Muscle of leg (tissue), 11 donors: ENCODE measurements around the gene OTC. TPM values are rescaled to one million over a fixed set of nuclear protein-coding genes. Genes with fewer than 3 reads are reported as not detected.

Experiments
- DNase-seq: peaks from one replicate; pipeline ENCODE4 v3.0.0; 2013
- H3K27ac ChIP-seq: one replicate; pipeline ENCODE4 v1.5.1; 2013; ENCODE audit warnings: mild to moderate bottlenecking, low read length, control low read depth
- H3K27me3 ChIP-seq: one replicate; pipeline ENCODE4 v1.6.1; 2013; ENCODE audit warnings: low read length; ENCODE audit not compliant: control insufficient read depth, insufficient read depth
- H3K36me3 ChIP-seq: one replicate; pipeline ENCODE4 v1.6.1; 2013; ENCODE audit warnings: low read length; ENCODE audit not compliant: control insufficient read depth, insufficient read depth
- H3K4me1 ChIP-seq: one replicate; pipeline ENCODE4 v1.6.1; 2013; ENCODE audit warnings: low read length; ENCODE audit not compliant: control insufficient read depth, insufficient read depth
- H3K4me3 ChIP-seq: one replicate; pipeline ENCODE4 v1.5.1; 2013; ENCODE audit warnings: low read length, control low read depth
- H3K9me3 ChIP-seq: replicated peaks from 2 replicates; pipeline ENCODE4 v1.6.1; 2013; ENCODE audit warnings: low read depth, low read length; ENCODE audit not compliant: control insufficient read depth
- WGBS: methylation state at CpG from one replicate; pipeline ENCODE4 v1.1.5; 2013; ENCODE audit warnings: missing lambda C conversion rate; ENCODE audit not compliant: insufficient coverage; 5-methylcytosine and 5-hydroxymethylcytosine counted together
- polyA plus RNA-seq, 8 donors: library from polyadenylated mRNA; unstranded; fragments of 120-200 nt; gene quantifications; one replicate each; pipeline versions ENCODE4 v1.2.1 to v1.2.3, GENCODE V29; 2013; ENCODE audit warnings: inconsistent platforms in 1 of 8, low replicate concordance in 1 of 8; ENCODE audit not compliant: insufficient read length in 8 of 8, insufficient read depth in 1 of 8
- total RNA-seq: library from RNA; stranded (reverse); fragments of 120-200 nt; gene quantifications from one replicate; pipeline ENCODE4 v1.2.4, GENCODE V29; 2013

OTC gene
- total and polyA plus RNA-seq, 9 donors: 0.04 to 4.9 (median 0.60) TPM; not detected in 5

DNA sequence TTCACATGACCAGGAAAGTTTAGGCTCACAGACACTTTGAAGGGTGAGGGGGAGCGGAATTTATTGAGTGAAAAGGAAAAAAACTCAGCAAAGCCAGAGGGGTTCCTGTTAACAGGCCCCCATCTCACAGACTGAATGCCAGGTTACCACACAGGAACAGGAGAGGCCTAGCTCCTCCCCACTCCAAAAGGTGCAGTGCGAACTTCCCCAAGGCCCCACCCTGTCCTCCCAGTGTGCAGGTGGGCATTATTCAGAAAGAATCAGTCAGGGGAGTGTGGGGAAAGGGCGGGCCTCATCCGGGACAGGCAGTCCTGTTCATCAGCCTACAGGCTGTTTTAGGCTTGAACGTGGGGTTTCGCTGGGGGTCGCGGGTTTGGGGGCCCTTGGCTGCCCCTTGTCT, 4.0 kb downstream of the OTC start:
- Histone ChIP-seq H3K36me3 (no peaks in the 10 kb centered on the region), H3K27me3 (peaks cover 4% of the 10 kb centered on the region), H3K4me3 (no peak overlapping the region), H3K4me1 (no peaks in the 10 kb centered on the region), H3K9me3 (no peaks in the 10 kb centered on the region), H3K27ac (no peak overlapping the region)
- DNase-seq: no peak
- no CpG with 5 or more reads among the region's 8 CpGs for WGBS

DNA sequence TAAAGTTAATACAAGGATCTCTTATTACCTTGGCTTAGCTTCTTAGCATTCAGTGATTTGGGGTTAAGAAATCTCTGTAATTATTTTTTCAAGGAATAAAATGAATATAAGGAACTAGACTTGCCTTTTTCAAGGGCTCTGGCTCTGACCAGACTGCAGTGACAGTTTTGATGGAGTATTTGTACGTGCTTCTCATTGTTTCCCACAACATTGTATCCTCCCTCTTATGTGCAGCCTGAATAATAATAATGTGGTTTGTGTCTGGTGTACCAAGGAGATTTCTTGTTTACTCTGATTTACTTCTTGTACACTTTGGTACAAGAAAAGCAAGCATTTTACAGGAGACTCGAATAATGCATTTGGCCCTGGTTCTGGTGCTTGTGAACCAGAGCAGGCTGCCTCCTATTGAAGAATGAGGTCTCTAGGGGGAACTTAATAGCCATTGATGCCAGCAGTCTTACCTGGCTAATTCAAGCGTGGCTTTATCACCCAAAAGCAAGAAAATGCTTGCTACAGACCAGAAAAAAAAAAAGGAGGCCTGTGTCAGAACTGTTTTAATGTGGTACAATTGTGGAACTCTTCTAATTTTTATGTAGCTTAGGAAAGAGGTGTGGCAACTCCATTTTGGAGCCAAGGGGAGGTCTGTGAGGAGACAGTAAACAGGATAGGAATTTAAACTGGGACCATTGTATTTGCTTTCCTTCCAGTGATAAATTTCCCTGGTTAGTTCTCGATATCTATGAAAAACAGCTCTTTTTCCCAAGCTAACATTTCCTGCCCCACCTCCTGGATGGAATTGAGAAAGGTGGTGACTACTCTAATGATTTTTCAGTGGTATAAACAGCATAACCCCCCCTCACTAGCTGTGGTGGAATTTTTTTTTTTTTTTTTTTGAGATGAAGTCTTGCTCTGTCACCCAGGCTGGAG, 5.6 kb downstream of the OTC start:
- no peak for DNase-seq
- H3K36me3 ChIP-seq: no peaks in the 10 kb centered on the region
- H3K27ac ChIP-seq: no peak overlapping the region
- H3K9me3 ChIP-seq: no peaks in the 10 kb centered on the region
- H3K27me3 ChIP-seq: peaks cover 4% of the 10 kb centered on the region
- 40% methylated on average over 1 of the region's 4 CpGs for WGBS
- no peak overlapping the region for H3K4me3 ChIP-seq
- H3K4me1 ChIP-seq: no peaks in the 10 kb centered on the region

DNA sequence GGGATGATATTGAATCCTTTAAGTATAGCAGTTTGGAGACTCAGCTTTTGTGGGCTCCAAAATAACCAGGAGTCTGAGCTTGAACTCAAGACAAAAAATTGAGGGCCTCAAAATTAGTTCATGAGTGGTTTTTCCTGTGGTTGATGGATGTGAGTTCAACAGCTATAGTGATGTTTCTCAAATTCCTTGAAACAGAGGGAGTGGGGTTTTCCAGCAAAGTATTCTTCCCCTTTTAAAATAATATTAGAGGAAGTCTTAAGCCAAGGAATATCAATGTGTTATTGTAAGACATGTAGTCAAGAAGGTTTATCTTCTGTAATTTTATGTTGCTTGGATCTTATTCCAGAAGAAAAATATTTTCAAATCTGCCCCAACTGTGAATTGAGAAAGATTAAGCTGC, 10.6 kb downstream of the OTC start:
- no peaks in the 10 kb centered on the region for H3K4me1 ChIP-seq
- no peak for DNase-seq
- H3K27me3 ChIP-seq: peaks cover 2% of the 10 kb centered on the region
- no peaks in the 10 kb centered on the region for H3K9me3 ChIP-seq
- no peak overlapping the region for H3K27ac ChIP-seq
- H3K4me3 ChIP-seq: no peak overlapping the region
- H3K36me3 ChIP-seq: no peaks in the 10 kb centered on the region

DNA sequence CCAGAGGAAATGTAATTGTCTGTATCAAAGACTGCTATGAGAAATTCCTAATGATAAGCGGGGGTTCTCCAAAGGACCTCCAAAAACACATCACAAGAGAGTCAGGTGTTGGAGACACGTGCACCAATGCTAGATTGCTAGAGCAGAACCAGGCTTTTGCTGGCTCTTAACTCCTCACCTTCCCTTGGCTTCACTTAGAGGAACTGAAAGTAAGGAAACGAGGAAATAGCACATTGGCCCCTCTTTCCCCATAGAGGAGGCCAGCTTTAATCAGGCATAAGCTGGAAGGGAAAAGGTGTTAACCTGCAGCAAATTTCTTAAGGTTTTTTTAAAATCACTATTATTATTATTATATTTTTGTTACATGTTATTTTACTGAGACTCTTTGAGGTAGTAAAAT, 13.6 kb downstream of the OTC start:
- no peaks in the 10 kb centered on the region for H3K36me3 ChIP-seq
- H3K4me3 ChIP-seq: no peak overlapping the region
- H3K27ac ChIP-seq: no peak overlapping the region
- H3K4me1 ChIP-seq: no peaks in the 10 kb centered on the region
- WGBS: no CpG with 5 or more reads among the region's 3 CpGs
- peak; percentile 37 for DNase-seq
- H3K27me3 ChIP-seq: peaks cover 7% of the 10 kb centered on the region
- H3K9me3 ChIP-seq: no peaks in the 10 kb centered on the region

DNA sequence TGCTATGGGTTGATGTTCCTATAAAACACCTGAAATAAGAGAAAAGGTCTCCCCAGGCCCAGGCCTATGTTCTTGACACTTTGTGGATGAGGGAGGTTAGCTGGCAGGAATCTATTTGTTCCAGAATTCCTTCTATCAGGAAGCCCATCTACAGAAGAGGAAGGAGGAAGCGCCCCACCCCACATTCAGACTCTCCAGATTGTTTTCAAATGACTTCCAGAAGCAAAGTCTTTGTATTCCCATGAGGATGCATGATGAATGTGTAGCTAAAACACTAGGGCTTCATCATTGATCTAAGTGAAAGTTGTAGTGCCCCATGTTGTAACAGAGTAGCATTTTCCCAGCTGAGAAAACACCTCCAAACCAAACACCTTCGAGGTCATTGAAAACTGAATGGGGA, 16.4 kb downstream of the OTC start:
- Histone ChIP-seq H3K36me3 (no peaks in the 10 kb centered on the region), H3K4me1 (no peaks in the 10 kb centered on the region), H3K27ac (no peak overlapping the region), H3K27me3 (peaks cover 7% of the 10 kb centered on the region), H3K4me3 (no peak overlapping the region), H3K9me3 (no peaks in the 10 kb centered on the region)
- no peak for DNase-seq
- no CpG with 5 or more reads among the region's 2 CpGs for WGBS

DNA sequence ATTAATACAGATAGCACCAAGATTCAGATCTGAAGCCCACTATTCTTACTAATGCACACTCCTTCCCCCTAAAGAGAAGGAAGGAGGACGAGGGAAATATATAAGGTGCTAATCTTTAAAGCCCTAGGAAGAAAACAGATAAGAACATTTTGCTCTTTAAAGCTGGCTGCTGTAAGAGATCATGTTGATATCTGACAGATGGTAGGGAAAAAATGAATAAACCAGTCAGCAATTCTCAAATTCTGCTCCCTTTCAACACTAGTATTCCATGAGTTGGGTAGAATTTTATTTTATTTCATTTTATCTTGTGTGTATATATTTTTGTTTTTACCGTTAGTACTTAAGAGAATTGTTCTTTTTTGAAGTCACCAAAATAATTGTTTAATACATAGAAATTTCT, 19.2 kb downstream of the OTC start:
- Histone ChIP-seq H3K27me3 (peaks cover 4% of the 10 kb centered on the region), H3K4me1 (no peaks in the 10 kb centered on the region), H3K36me3 (no peaks in the 10 kb centered on the region), H3K27ac (no peak overlapping the region), H3K4me3 (no peak overlapping the region), H3K9me3 (no peaks in the 10 kb centered on the region)
- WGBS: no CpG with 5 or more reads among the region's 2 CpGs
- DNase-seq: no peak

DNA sequence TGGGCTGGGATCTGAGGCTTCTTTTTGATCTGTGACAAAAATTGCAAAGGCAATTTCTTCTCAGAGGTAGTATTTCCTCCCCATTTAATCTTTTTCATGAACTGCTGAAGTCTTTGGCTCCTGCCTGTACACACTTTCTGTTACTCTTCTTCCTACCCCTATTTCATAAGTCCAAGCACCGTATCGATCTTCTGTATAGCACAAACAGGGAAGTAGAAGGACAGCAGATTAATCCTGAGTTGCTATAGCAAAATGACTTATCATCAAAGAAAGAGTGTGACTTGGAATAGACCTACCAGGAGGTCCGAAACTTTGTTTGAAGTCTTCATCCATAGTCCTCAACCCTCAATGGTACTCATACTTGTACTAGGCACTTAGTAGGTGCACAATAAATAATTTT, 22.0 kb downstream of the OTC start:
- H3K27ac ChIP-seq: no peak overlapping the region
- H3K4me3 ChIP-seq: no peak overlapping the region
- no CpG with 5 or more reads among the region's 3 CpGs for WGBS
- peaks cover 7% of the 10 kb centered on the region for H3K27me3 ChIP-seq
- H3K36me3 ChIP-seq: no peaks in the 10 kb centered on the region
- DNase-seq: no peak
- H3K9me3 ChIP-seq: no peaks in the 10 kb centered on the region
- no peaks in the 10 kb centered on the region for H3K4me1 ChIP-seq

DNA sequence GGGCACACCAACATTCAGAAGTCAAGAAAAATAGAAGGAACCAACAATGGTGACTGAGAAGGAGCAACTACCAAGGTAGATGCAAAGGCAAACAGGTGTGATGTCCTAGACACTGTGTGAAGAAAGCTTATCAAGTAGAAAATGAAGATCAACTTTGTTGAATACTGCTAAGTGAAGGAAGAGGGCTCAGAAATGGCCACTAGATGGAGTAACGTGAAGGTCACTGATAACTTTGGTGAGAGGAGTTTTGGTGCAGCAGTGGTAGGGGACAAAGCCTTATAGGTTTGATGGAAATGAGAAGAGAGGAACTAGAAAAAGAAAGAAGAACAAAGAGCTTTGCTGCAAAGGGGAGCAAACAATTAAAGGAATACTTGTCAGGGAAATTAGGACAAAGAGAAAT, 23.5 kb downstream of the OTC start:
- Histone ChIP-seq H3K27ac (no peak overlapping the region), H3K4me3 (no peak overlapping the region), H3K4me1 (no peaks in the 10 kb centered on the region), H3K27me3 (peaks cover 3% of the 10 kb centered on the region), H3K36me3 (no peaks in the 10 kb centered on the region), H3K9me3 (no peaks in the 10 kb centered on the region)
- WGBS: 9% methylated on average over 1 of the region's 1 CpG
- no peak for DNase-seq

DNA sequence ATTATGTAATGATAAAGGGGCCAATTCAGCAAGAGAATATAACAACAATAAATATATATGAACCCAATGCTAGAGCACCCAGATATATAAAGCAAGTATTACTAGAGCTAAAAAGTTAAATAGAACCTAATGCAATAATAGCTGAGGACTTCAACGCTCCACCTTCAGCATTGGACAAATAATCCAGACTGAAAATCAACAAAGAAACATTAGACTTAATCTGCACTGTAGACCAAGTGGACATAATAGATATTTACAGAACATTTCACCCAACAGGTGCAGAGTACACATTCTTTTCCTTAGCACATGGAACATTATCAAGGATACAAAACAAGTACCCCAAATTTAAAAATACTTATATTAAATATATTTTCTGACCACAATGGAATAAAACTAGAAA, 24.3 kb downstream of the OTC start:
- H3K36me3 ChIP-seq: no peaks in the 10 kb centered on the region
- no peak overlapping the region for H3K27ac ChIP-seq
- no peak overlapping the region for H3K4me3 ChIP-seq
- no CpG with 5 or more reads among the region's 1 CpG for WGBS
- H3K9me3 ChIP-seq: no peaks in the 10 kb centered on the region
- H3K4me1 ChIP-seq: no peaks in the 10 kb centered on the region
- no peak for DNase-seq
- peaks cover 2% of the 10 kb centered on the region for H3K27me3 ChIP-seq

DNA sequence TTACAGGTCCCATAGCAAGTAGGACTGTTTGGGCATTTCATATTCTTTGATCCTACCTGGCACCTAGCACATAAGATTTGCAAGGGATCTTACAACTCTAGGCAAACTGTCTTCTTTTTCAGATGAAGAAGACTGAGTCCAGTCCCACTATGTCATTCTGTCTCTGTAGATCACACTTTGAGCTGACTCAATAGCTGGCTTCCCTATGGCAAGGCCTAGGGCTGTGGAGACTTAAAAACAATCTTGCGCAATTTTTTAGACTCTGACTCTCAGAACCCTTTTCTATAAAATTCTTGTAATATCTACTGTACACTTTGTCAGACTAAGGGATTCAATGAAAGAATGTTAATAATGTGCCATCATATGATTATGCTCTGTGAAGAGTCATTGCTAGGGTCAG, 26.7 kb downstream of the OTC start:
- no CpG with 5 or more reads among the region's 1 CpG for WGBS

DNA sequence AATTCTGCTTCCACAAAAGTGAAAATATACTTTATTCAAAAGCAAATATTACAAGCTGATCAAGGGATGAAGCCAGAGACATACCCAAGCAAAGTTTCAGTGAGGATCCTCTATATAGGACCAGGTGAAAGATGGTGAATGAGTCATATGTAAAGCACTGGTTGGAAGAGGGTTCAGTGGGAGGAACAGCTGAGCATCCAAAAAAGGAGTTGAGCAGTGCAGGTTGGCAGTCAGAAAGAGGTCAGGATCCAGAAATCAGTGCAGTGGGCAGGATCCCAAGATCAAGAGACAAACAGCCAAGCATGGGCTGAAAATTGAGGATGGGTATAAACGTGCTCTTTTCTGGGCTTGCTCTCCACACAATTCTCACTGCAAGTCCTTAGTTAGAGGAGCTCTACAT, 30.3 kb downstream of the OTC start:
- H3K27me3 ChIP-seq: peaks cover 2% of the 10 kb centered on the region
- DNase-seq: no peak
- H3K4me3 ChIP-seq: no peak overlapping the region
- H3K9me3 ChIP-seq: no peaks in the 10 kb centered on the region
- no CpG with 5 or more reads among the region's 1 CpG for WGBS
- no peaks in the 10 kb centered on the region for H3K36me3 ChIP-seq
- no peak overlapping the region for H3K27ac ChIP-seq
- H3K4me1 ChIP-seq: no peaks in the 10 kb centered on the region

More for the DNA sequence above, 26.7 kb downstream of the OTC start:
- H3K27ac ChIP-seq: no peak overlapping the region
- no peaks in the 10 kb centered on the region for H3K4me1 ChIP-seq
- no peaks in the 10 kb centered on the region for H3K36me3 ChIP-seq
- H3K27me3 ChIP-seq: peaks cover 2% of the 10 kb centered on the region
- no peaks in the 10 kb centered on the region for H3K9me3 ChIP-seq
- no peak overlapping the region for H3K4me3 ChIP-seq
- DNase-seq: no peak
